RWPE1 (cell line): ENCODE data around the gene SMU1.

Source experiments
- CTCF ChIA-PET: fragments of 350-600 bp; sonication (Branson Sonifier 250); formaldehyde crosslinking; extraction: SDS; loops from one replicate; lab custom pipeline; 2021; lab: Yijun Ruan, JAX
- POLR2A ChIA-PET: fragments of 400-600 bp; formaldehyde crosslinking; extraction: SDS; loops from one replicate; lab custom pipeline; 2020; ENCODE audit warnings: antibody characterized with exemption; ENCODE audit not compliant: low non-redundant PET; lab: Yijun Ruan, JAX
- DNase-seq: peaks from one replicate; pipeline ENCODE4 v3.0.0; 2012; ENCODE audit warnings: low spot score
- H3K27ac ChIP-seq: fragments of 450-650 bp; 2 replicates; pipeline ENCODE4 v1.5.1; 2017
- TF ChIP-seq, protein P1 (sequence below): fragments of 450-650 bp; conservative IDR thresholded peaks from 2 replicates; pipeline ENCODE4 v1.5.1; 2017; ENCODE audit warnings: low read depth, mild to moderate bottlenecking

The SMU1 gene

GRCh38 chr9:33111631-33112030 is 35.2 kb upstream of the SMU1 start:
- POLR2A ChIA-PET: no interaction called here
- TF ChIP-seq, protein P1, sequence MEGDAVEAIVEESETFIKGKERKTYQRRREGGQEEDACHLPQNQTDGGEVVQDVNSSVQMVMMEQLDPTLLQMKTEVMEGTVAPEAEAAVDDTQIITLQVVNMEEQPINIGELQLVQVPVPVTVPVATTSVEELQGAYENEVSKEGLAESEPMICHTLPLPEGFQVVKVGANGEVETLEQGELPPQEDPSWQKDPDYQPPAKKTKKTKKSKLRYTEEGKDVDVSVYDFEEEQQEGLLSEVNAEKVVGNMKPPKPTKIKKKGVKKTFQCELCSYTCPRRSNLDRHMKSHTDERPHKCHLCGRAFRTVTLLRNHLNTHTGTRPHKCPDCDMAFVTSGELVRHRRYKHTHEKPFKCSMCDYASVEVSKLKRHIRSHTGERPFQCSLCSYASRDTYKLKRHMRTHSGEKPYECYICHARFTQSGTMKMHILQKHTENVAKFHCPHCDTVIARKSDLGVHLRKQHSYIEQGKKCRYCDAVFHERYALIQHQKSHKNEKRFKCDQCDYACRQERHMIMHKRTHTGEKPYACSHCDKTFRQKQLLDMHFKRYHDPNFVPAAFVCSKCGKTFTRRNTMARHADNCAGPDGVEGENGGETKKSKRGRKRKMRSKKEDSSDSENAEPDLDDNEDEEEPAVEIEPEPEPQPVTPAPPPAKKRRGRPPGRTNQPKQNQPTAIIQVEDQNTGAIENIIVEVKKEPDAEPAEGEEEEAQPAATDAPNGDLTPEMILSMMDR: no peak
- no peak for DNase-seq
- CTCF ChIA-PET: no interaction called here
- H3K27ac ChIP-seq: peak overlapping the region; percentile 37

DNA sequence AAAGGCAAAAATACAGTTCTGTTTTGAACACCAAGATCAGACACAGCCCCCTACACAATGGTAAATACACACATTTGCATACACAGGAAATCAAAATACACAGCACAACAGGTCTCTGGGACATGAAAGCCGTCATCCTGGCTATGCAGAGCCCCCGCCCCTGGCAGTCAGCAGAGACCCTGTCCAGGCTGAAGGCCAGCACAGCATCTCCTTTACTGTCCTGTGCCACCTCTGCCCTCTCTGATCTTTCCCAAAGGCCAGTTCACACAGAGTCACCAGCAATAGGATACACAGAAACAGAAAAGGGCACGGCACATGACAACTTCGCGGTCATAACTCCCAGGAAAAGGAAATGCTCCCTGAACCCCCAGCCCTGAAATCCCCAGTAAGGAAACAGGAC is 34.2 kb upstream of the SMU1 start:
- peak overlapping the region; percentile 22 for H3K27ac ChIP-seq
- TF ChIP-seq, protein P1: no peak
- DNase-seq: no peak
- CTCF ChIA-PET: no interaction called here
- POLR2A ChIA-PET: no interaction called here

DNA sequence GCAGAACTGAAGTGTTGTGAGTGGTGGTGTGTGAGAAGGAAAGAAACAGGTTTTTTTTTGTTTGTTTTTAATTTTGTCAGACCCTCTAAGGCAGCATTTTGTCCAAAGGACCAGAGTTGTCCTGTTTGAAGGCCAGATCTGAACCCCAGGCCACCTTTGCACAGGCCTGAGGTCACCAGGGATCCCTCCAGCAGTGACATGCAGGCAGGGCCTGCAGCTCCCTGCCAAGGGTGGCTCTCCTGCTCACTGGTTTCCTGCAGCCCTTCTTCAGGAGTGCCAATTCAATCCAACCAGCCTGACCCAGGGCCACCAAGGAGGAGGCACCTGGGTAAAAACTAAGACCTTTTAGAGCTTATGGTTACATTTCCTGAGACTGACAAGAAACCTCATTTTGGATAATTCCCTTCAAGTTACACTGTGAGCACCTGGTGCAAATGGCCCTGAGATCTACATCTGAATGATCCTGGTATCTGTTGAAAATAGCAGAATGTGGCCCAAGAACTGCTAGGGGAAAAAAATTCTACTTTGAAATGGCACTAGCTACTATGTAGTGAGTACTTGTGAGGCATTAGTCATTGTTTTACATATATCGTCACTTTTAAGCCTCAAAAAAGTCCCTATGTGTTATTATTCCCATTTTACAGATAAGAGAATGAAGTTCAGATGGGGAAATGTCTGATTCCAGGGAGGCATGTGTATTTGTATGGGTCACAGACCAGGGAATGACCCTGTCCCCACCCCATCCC is 33.5 kb upstream of the SMU1 start:
- CTCF ChIA-PET: no interaction called here

GRCh38 chr9:33109097-33109496 is 32.6 kb upstream of the SMU1 start:
- TF ChIP-seq, protein P1: no peak
- CTCF ChIA-PET: no interaction called here
- DNase-seq: no peak
- POLR2A ChIA-PET: no interaction called here
- H3K27ac ChIP-seq: peak overlapping the region; percentile 58

More for the DNA sequence above, 33.5 kb upstream of the SMU1 start:
- POLR2A ChIA-PET: no interaction called here
- TF ChIP-seq, protein P1: no peak
- DNase-seq: no peak
- H3K27ac ChIP-seq: peak overlapping the region; percentile 58

- H3K27ac ChIP-seq: no peak overlapping the region
- TF ChIP-seq, protein P1: no peak
- no peak for DNase-seq
- POLR2A ChIA-PET: no interaction called here
- CTCF ChIA-PET: no interaction called here
Observed at GRCh38 chr9:33108472-33108871, 32.0 kb upstream of the SMU1 start.

DNA sequence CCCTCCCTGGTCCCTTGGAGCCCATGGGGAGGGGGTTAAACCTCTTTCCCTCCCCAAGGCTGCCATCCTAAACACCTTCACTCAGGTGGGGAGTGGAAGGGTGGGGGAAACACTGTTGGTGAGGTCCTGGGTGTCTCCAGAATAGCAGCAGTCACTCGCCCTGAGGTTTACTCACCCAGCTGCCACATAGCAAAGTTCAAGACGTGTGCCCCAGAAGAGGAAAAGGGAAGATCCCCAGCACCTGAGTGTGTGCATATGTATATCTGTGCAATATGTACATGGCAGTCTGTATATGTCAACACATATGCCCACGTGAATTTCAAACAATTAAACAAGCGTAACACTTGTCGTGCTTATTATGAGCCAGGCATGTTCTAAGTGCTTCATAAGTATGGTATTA is 31.3 kb upstream of the SMU1 start:
- no peak for DNase-seq
- H3K27ac ChIP-seq: peak overlapping the region; percentile 93
- TF ChIP-seq, protein P1: no peak
- POLR2A ChIA-PET: no interaction called here
- CTCF ChIA-PET: interaction anchor here (1.0 kb wide), 1 partner anchor 12 kb away, joined by 3 read pairs; no protein-coding TSS in a partner anchor
